ENCODE results near the gene CXCR2.

The CXCR2 gene

DNA sequence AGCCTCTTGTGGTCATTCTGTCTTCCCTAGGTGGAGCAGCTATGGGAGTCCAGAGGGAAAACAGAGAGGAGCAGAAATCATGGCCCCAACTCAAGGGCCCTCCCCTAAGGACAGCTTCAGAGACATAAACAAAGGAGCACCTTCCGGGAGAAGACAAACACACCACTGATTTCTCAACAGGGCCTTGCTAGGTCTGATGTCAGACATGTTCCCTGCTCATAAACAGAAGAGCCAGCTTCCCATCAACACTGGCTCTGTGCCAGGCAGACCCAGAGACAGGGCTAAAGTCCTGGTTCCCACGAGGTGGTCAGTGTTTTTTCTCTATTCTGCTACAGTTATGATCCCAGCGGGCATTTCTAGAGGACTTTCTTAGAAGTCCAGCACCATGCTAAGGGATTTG, 19.3 kb downstream of the CXCR2 start:
- Histone ChIP-seq H3K36me3 (ENCODE audit: control insufficient read depth, insufficient read depth, low read length) (no peaks in the 10 kb centered on the region), H3K27me3 (ENCODE audit: control insufficient read depth, insufficient read depth, low read length) (no peaks in the 10 kb centered on the region), H3K9ac (ENCODE audit: low read length) (no peak overlapping the region), H3K4me1 (ENCODE audit: control insufficient read depth, insufficient read depth, low read length) (no peaks in the 10 kb centered on the region), H3K27ac (ENCODE audit: low read depth, low read length) (no peak overlapping the region), H3K4me3 (ENCODE audit: low read length) (no peak overlapping the region)

DNA sequence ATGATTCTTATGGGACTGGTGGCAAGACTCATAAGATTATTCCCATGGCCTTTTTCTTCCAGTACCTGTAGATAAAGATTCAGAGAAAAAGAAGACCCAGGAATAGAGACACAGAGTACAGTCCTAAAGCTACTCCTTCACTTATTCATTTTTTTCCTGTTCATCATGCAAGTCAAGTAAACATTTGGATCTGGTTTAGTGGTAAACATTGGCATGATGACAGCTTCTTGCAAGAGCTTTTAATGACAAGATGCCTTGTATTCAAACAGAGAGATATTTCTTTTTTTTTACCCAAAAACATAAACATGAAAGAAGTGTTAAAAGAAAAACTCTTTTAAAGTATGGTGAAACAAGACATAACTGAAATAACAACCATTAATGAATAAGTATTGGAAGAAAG, 20.2 kb downstream of the CXCR2 start:
- H3K4me3 ChIP-seq (ENCODE audit: low read length), result no peak overlapping the region
- no peaks in the 10 kb centered on the region for H3K27me3 ChIP-seq (ENCODE audit: control insufficient read depth, insufficient read depth, low read length)
- no peaks in the 10 kb centered on the region for H3K4me1 ChIP-seq (ENCODE audit: control insufficient read depth, insufficient read depth, low read length)
- H3K27ac ChIP-seq (ENCODE audit: low read depth, low read length), result no peak overlapping the region
- H3K36me3 ChIP-seq (ENCODE audit: control insufficient read depth, insufficient read depth, low read length), result no peaks in the 10 kb centered on the region
- no peak overlapping the region for H3K9ac ChIP-seq (ENCODE audit: low read length)

DNA sequence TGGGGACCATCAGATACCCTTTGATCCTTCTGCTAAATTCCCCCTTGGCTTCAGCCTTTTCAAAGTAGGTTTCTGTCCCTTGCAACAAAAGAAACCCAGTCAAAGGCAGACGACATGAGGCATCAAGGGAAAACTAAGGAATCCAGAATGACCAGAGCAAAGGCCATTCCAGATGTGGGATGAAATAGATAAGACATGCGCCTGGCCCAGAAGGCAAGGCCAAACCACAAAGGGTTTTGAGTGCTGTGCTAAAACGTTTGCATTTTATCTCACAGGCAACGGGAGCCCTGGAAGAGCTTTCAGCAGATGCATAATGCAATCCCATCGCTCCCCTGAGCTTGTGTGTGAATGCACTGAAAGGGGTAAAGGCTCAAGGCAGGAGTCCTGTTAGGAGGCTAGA, 23.3 kb downstream of the CXCR2 start:
- Histone ChIP-seq H3K27me3 (ENCODE audit: control insufficient read depth, insufficient read depth, low read length) (no peaks in the 10 kb centered on the region), H3K27ac (ENCODE audit: low read depth, low read length) (no peak overlapping the region), H3K4me3 (ENCODE audit: low read length) (no peak overlapping the region), H3K36me3 (ENCODE audit: control insufficient read depth, insufficient read depth, low read length) (no peaks in the 10 kb centered on the region), H3K4me1 (ENCODE audit: control insufficient read depth, insufficient read depth, low read length) (no peaks in the 10 kb centered on the region), H3K9ac (ENCODE audit: low read length) (no peak overlapping the region)

DNA sequence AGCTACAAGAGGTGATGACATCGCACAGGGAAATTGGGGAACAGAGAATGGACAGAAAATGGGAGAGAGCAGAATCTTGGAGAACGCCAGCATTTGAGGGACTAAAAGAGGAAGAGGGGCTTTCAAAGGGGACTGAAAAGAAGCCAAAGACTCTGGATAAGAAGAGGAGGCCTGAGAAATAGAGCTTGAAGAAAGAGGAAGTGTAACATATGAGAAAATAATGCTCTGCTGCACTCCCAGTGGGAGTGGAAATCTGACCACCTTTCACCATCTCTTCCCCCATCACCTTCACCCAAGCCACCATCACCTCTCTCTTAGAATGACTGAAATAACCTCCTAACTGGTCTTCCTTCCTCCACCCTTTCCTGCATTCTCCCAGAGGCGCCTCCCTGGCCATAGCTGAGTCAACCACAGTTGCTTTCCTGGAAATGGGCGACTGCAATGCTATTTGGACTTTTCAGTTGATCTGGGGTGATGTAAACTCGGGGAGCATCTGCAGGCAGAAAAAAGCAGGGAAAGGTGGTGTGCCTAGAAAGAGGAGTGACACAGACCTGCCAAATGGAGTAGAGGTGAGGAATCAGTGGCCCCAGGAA, 24.1 kb downstream of the CXCR2 start:
- Histone ChIP-seq H3K4me1 (ENCODE audit: control insufficient read depth, insufficient read depth, low read length) (no peaks in the 10 kb centered on the region), H3K4me3 (ENCODE audit: low read length) (no peak overlapping the region), H3K9ac (ENCODE audit: low read length) (no peak overlapping the region), H3K36me3 (ENCODE audit: control insufficient read depth, insufficient read depth, low read length) (no peaks in the 10 kb centered on the region), H3K27me3 (ENCODE audit: control insufficient read depth, insufficient read depth, low read length) (no peaks in the 10 kb centered on the region), H3K27ac (ENCODE audit: low read depth, low read length) (no peak overlapping the region)

DNA sequence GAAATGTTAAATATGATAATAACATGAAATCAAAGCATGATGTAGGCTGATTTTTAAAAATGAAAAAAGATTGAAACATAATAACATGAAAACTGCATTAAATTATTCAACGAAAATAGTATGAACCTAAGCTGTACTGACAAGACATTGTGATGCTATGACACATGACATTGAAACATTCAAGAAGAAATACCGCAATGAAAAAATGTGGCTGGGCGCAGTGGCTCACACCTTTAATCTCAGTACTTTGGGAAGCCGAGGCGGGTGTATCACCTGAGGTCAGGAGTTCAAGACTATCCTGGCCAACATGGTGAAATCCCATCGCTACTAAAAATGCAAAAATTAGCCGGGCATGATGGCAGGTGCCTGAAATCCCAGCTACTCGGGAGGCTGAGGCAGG, 26.3 kb downstream of the CXCR2 start:
- no peaks in the 10 kb centered on the region for H3K4me1 ChIP-seq (ENCODE audit: control insufficient read depth, insufficient read depth, low read length)
- H3K27ac ChIP-seq (ENCODE audit: low read depth, low read length), result no peak overlapping the region
- no peaks in the 10 kb centered on the region for H3K27me3 ChIP-seq (ENCODE audit: control insufficient read depth, insufficient read depth, low read length)
- H3K36me3 ChIP-seq (ENCODE audit: control insufficient read depth, insufficient read depth, low read length), result no peaks in the 10 kb centered on the region
- no peak overlapping the region for H3K4me3 ChIP-seq (ENCODE audit: low read length)
- no peak overlapping the region for H3K9ac ChIP-seq (ENCODE audit: low read length)

DNA sequence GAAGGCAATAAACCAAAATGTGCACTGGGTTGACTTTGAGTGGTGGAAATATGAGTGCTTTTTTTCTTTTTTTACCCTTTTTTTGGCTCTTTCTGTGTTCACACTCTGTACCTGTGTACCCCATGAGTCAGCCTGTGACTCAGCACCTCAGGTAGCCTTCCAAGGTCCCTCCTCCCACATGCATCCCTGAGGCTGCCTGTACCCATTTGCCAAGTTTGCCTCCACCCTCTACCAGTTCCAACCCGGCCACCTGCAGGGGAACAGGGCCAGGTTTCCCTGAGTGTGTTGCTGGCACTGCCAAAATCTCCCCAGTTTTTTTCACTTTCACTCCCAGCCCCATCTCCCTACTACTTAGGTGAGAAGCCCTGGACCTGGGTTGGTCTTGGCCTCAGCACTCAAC, 26.9 kb downstream of the CXCR2 start:
- Histone ChIP-seq H3K4me1 (ENCODE audit: control insufficient read depth, insufficient read depth, low read length) (no peaks in the 10 kb centered on the region), H3K27ac (ENCODE audit: low read depth, low read length) (no peak overlapping the region), H3K36me3 (ENCODE audit: control insufficient read depth, insufficient read depth, low read length) (no peaks in the 10 kb centered on the region), H3K4me3 (ENCODE audit: low read length) (no peak overlapping the region), H3K9ac (ENCODE audit: low read length) (no peak overlapping the region), H3K27me3 (ENCODE audit: control insufficient read depth, insufficient read depth, low read length) (no peaks in the 10 kb centered on the region)

DNA sequence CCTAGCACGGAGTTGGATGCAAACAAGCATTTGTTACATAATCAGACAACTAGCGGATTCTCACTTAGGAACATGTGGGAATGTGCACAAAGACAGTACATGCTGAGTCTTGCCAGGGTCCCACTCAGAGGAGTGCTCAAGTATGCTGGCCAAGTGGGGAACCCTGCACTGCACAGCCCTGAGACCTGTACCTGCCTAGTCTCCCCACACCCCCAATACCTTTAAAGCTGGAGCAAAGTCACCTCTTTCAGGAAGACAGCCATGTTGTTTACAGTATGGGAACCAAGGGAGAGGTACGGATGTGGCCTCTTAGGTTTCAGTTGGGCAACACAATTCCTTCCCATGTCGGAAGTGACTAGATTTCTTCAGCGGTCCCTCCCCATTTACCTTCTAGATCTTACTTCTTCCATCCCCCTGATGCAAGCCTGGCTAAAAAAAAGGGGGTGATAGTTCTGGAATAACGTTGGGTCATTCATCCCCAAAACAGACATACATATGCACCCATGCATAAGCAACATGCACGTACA, 30.2 kb downstream of the CXCR2 start:
- Histone ChIP-seq H3K27me3 (ENCODE audit: control insufficient read depth, insufficient read depth, low read length) (no peaks in the 10 kb centered on the region), H3K27ac (ENCODE audit: low read depth, low read length) (no peak overlapping the region), H3K4me1 (ENCODE audit: control insufficient read depth, insufficient read depth, low read length) (no peaks in the 10 kb centered on the region)

DNA sequence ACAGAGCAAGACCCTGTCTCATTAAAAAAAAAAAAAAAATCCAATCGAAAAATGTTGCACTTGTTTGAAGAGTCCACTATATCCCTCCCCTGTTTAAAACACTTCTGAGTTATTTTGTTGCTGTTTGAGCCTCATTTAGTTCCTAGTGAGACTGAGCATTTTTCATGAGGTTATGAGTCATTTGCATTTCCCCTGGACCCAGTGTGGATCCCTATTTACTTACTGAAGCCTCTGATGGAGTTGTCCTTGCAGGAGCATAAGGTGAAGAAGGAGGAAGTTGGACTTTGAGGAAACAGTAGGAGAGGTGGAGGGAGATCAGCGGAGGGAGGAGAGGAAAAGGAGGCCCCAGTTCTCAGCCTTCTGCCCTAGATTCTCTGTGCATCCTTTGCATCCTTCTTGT, 35.8 kb downstream of the CXCR2 start:
- no peak overlapping the region for H3K4me3 ChIP-seq (ENCODE audit: low read length)
- no peak overlapping the region for H3K9ac ChIP-seq (ENCODE audit: low read length)
- no peaks in the 10 kb centered on the region for H3K36me3 ChIP-seq (ENCODE audit: control insufficient read depth, insufficient read depth, low read length)
- H3K4me1 ChIP-seq (ENCODE audit: control insufficient read depth, insufficient read depth, low read length), result no peaks in the 10 kb centered on the region
- H3K27me3 ChIP-seq (ENCODE audit: control insufficient read depth, insufficient read depth, low read length), result no peaks in the 10 kb centered on the region
- no peak overlapping the region for H3K27ac ChIP-seq (ENCODE audit: low read depth, low read length)

More for the DNA sequence above, 30.2 kb downstream of the CXCR2 start:
- Histone ChIP-seq H3K4me3 (ENCODE audit: low read length) (no peak overlapping the region), H3K9ac (ENCODE audit: low read length) (no peak overlapping the region), H3K36me3 (ENCODE audit: control insufficient read depth, insufficient read depth, low read length) (no peaks in the 10 kb centered on the region)

DNA sequence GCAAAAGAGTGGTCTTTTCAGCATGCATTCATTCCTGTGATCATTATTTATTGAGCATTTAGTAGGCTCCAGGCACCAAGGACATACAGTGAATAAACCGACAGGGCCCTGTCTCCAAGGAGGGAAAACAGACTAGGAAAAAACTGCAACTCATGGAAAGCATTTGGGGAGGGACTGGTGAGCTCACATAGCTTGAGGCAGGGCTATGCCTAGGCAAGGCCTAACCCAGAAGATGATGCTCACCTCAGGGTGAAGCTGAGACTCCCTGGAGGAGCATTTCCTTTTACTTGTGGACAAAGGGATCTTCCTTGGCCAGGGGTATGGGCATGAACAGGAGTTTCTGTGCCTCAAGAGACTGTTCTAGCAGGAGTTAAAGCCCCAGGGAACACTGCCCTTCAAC, 37.0 kb downstream of the CXCR2 start:
- H3K9ac ChIP-seq (ENCODE audit: low read length), result no peak overlapping the region
- no peaks in the 10 kb centered on the region for H3K36me3 ChIP-seq (ENCODE audit: control insufficient read depth, insufficient read depth, low read length)
- no peaks in the 10 kb centered on the region for H3K27me3 ChIP-seq (ENCODE audit: control insufficient read depth, insufficient read depth, low read length)
- no peak overlapping the region for H3K27ac ChIP-seq (ENCODE audit: low read depth, low read length)
- H3K4me3 ChIP-seq (ENCODE audit: low read length), result no peak overlapping the region
- no peaks in the 10 kb centered on the region for H3K4me1 ChIP-seq (ENCODE audit: control insufficient read depth, insufficient read depth, low read length)

DNA sequence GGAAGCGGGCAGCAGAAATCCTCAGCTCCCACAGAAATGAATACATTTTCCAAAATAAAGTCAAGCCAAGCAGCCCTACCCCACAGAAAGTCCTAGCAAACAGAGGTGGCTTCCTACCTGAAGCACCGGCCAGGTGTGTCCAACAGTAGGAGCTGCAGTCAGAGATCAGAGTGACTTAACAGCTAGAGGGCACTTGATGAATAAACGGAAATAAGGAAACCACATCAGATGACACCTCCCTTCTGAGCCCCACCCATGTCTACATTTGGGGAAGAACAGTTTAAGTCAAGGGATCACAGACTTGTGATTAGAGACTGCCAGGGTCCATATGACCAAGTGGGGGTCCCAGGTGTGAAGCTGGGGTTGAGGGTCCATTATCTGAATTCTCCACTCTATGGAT, 41.0 kb downstream of the CXCR2 start, which contains the start of gene CXCR1:
TSS of gene CXCR1 (minus strand) at position 172 of the 400 bp plus-strand sequence. CDS start 1,751 bp downstream, outside the sequence.
- Histone ChIP-seq H3K27me3 (ENCODE audit: control insufficient read depth, insufficient read depth, low read length) (no peaks in the 10 kb centered on the region), H3K27ac (ENCODE audit: low read depth, low read length) (no peak within 1 kb of the TSS), H3K4me1 (ENCODE audit: control insufficient read depth, insufficient read depth, low read length) (no peaks in the 10 kb centered on the region), H3K9ac (ENCODE audit: low read length) (no peak within 1 kb of the TSS), H3K36me3 (ENCODE audit: control insufficient read depth, insufficient read depth, low read length) (no peaks in the 10 kb centered on the region), H3K4me3 (ENCODE audit: low read length) (no peak within 1 kb of the TSS)

DNA sequence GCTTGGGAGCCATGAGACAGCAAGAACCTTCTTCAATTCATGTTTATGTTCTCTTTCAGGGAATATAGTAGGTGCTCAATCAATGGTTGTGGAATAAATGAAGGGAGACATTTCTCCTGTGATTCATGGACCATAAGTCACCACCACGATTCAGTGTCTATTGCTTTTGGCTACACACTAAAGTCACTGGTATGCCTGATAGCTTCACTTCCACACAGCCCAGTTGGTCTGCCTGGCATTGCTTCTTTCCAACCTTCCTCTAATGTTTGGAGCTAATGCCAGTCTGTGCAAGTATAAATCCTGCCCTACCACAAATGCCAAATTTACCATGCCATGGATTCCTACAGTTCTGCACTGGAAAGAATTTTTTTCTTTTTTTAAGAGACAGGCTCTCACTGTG, 42.2 kb downstream of the CXCR2 start:
- Histone ChIP-seq H3K9ac (ENCODE audit: low read length) (no peak overlapping the region), H3K27me3 (ENCODE audit: control insufficient read depth, insufficient read depth, low read length) (no peaks in the 10 kb centered on the region), H3K4me3 (ENCODE audit: low read length) (no peak overlapping the region), H3K36me3 (ENCODE audit: control insufficient read depth, insufficient read depth, low read length) (no peaks in the 10 kb centered on the region), H3K27ac (ENCODE audit: low read depth, low read length) (no peak overlapping the region), H3K4me1 (ENCODE audit: control insufficient read depth, insufficient read depth, low read length) (no peaks in the 10 kb centered on the region)

DNA sequence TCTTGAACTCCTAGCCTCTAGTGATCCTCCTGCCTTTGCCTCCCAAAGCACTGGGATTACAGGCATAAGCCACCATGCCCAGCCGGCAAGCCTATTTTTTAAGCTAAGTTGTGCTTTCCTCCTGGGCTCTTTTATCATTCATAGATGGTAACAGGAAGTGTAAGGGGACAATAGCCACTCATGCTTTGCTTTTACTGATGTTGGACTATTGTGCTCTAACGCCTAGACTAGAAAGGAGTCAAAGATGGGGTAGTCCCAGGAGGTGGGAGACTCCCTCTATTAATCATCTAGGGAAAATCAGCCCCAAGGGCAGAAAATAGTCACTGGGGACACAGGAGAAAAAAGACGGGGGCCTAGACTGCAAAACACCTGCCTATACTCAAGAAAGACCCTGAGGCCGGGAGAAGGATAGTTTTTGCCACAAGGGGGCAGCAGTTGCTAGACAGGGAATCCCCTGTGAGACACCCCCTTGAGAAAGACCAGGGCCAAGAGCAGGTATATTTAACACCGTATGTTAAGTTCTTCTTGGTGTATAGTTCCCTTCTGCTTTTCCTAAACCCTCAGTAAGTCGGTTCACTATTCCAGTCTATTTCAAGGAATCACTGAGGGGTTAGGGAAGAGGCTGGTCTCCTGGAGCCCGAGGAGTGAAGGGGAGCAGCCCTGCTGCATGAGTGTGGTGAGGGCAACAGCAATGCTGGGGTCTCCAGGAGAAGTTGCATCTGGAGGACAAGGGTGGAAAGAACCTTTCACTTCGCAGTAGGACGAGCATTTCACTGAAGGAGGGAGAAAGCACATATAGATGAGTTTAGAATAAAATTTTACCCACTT, 43.0 kb downstream of the CXCR2 start:
- no peak overlapping the region for H3K4me3 ChIP-seq (ENCODE audit: low read length)
- no peaks in the 10 kb centered on the region for H3K27me3 ChIP-seq (ENCODE audit: control insufficient read depth, insufficient read depth, low read length)
- no peak overlapping the region for H3K27ac ChIP-seq (ENCODE audit: low read depth, low read length)
- no peaks in the 10 kb centered on the region for H3K36me3 ChIP-seq (ENCODE audit: control insufficient read depth, insufficient read depth, low read length)
- no peaks in the 10 kb centered on the region for H3K4me1 ChIP-seq (ENCODE audit: control insufficient read depth, insufficient read depth, low read length)
- no peak overlapping the region for H3K9ac ChIP-seq (ENCODE audit: low read length)

Measured in rectal smooth muscle tissue (tissue), 1 donor.